NCI-H2227 treated with DMSO at 0.1 percent for 48 hours (cell line): ENCODE data around the gene SLC35A3.
"Not testable (repeated sequence)": the region's sequence is repeated elsewhere in the genome, so short reads cannot be mapped to it uniquely, and the experiment has no call there.

ENCODE experiments used
- DNase-seq: peaks from one replicate; lab custom pipeline; 2025; lab: John Stamatoyannopoulos, UW

SLC35A3 gene

GRCh38 chr1:100036718-100037655 lies 67.2 kb downstream of the SLC35A3 start:
- DNase-seq = peak; percentile 2

GRCh38 chr1:100037656-100037926 lies 67.8 kb downstream of the SLC35A3 start:
- DNase-seq = no peak

GRCh38 chr1:100037927-100038659 lies 68.3 kb downstream of the SLC35A3 start:
- peak; percentile 80 for DNase-seq

- peak; percentile 50 for DNase-seq
These were observed 69.0 kb downstream of the SLC35A3 start for GRCh38 chr1:100038660-100039287.

- DNase-seq = no peak
These were observed 69.8 kb downstream of the SLC35A3 start for GRCh38 chr1:100039591-100039990.

- no peak for DNase-seq
These were observed 75.4 kb downstream of the SLC35A3 start for GRCh38 chr1:100045206-100045605.

GRCh38 chr1:100047235-100047708 lies 77.5 kb downstream of the SLC35A3 start:
- DNase-seq = not testable (repeated sequence)

- DNase-seq = no peak
These were observed 80.3 kb downstream of the SLC35A3 start for GRCh38 chr1:100050139-100050538.

GRCh38 chr1:100051401-100051800 lies 81.6 kb downstream of the SLC35A3 start:
- no peak for DNase-seq

GRCh38 chr1:100051893-100052292 lies 82.1 kb downstream of the SLC35A3 start:
- no peak for DNase-seq

GRCh38 chr1:100053119-100053518 lies 83.3 kb downstream of the SLC35A3 start:
- DNase-seq = no peak

- no peak for DNase-seq
These were observed 83.9 kb downstream of the SLC35A3 start for GRCh38 chr1:100053727-100054126.

- DNase-seq = no peak
These were observed 91.9 kb downstream of the SLC35A3 start for GRCh38 chr1:100061681-100062080.

- no peak for DNase-seq
These were observed 95.6 kb downstream of the SLC35A3 start for GRCh38 chr1:100065183-100065968.

- DNase-seq = no peak
These were observed 96.1 kb downstream of the SLC35A3 start for GRCh38 chr1:100065969-100066227.

- DNase-seq = no peak
These were observed 100.6 kb downstream of the SLC35A3 start for GRCh38 chr1:100070201-100070939.

- no peak for DNase-seq
These were observed 103.7 kb downstream of the SLC35A3 start for GRCh38 chr1:100073531-100073930.

- no peak for DNase-seq
These were observed 105.0 kb downstream of the SLC35A3 start for GRCh38 chr1:100074604-100075395.

- no peak for DNase-seq
These were observed 106.0 kb downstream of the SLC35A3 start for GRCh38 chr1:100075773-100076172.

GRCh38 chr1:100076319-100076718 lies 106.5 kb downstream of the SLC35A3 start:
- DNase-seq = no peak

GRCh38 chr1:100076744-100077143 lies 106.9 kb downstream of the SLC35A3 start:
- DNase-seq = no peak
